Stimulated activated CD4-positive, alpha-beta T cell treated with anti-CD3 and anti-CD28 coated beads, TNF-alpha, amount 100 ng/mL, for 24 hours (primary cell): ENCODE results near the gene DEPDC5.
"Not testable (repeated sequence)": the region's sequence is repeated elsewhere in the genome, so short reads cannot be mapped to it uniquely, and the experiment has no call there.

ENCODE experiments used
- DNase-seq, 3 experiments: peaks; one replicate each; pipeline ENCODE4 v3.0.0-alpha.2; 2020; ENCODE audit warnings: low read depth in 3 of 3

DEPDC5 gene

DNA sequence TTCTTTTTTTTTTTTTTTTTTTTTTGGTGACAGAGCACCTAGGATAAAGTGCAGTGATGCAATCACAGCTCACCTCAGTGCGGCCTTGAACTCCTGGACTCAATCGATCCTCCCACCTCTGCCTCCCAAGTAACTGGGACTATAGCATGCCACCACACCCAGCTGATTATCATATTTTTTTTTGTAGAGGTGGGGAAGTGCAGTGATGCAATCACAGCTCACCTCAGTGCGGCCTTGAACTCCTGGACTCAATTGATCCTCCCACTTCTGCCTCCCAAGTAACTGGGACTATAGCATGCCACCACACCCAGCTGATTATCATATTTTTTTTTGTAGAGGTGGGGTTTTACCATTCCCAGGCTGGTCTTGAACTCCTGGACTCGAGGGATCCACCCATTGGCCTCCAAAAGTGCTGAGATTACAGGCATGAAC lies 61.6 kb downstream of the DEPDC5 start:
- not testable (repeated sequence) for DNase-seq

DNA sequence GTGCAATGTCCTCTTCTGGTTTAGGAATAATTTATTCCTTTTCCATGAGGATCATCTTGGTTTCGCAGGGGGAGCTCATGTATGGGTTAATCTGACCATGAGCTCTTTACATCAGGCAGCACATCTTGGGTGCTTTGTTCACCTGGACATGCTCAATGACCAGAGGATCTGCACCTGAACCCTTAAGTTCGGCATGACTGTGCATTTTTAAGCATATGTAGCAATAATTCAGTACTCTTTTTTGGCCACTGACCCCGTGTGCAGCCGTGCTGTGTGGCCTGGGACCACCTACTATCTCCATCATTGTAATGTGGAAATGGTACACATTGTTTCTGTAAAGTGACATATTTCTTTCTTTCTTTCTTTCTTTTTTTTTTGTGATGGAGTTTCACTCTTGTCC lies 62.9 kb downstream of the DEPDC5 start:
- DNase-seq, result no peak

DNA sequence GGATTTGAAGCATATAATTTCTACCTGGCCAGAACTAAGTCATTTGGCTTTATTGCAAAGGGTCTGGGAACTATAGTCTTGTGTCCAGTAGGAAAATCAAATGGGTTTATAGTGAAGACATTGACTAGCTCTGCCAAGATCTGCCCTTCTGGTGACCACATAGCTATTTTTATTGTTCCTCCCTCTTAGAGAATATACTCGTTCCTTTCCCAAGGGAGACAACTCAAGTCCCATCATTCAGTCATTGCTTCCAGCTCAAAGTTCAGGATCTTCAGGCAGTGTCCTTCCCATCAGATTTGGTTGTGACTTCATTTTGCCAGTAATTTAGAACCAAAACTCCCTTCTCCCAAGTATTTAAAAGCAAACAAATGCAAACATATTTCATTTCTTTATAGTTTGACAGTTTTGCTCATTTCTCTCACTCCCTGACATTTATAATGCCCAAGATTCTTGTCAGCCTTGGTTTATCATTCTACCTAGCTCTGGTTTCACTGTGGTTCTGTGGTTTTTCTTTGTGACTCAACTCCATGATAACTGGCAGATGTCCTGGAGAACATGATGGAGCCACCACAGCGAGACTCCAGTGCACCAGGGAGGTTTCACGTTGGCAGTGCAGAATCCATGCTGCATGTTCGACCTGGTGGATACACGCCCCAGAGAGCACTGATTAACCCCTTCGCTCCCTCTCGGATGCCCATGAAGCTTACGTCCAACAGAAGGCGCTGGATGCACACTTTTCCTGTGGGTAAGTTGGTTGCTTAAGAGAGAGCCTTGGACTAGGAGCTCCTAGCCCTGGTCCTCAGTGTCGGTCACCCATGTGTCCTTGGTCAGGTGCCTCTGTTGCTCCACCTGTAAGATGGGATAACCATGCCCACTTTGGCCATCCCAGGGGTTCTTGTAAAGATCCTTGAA lies 64.9 kb downstream of the DEPDC5 start:
- peak in 2 of 3 experiments; percentile 1 to 40 for DNase-seq

DNA sequence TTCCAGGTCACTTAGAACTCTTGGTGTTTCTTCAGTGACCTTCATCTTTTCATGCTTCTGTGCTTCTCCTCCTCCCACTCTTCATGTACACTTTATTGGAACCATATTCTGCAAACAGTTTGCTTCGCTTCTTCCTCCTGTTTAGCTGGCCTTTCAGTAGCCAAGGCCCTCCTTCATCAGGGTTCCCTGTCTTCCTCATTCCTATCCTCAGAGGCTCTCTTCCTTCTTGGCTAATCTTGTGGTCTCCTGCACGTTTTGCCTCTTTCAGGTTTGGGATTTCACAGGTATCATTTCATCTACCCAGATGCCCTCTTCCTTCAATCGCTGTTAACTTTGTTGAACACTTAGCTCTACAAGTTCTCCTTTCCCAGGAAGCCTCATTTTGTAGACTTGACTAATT lies 66.8 kb downstream of the DEPDC5 start:
- DNase-seq, result no peak

DNA sequence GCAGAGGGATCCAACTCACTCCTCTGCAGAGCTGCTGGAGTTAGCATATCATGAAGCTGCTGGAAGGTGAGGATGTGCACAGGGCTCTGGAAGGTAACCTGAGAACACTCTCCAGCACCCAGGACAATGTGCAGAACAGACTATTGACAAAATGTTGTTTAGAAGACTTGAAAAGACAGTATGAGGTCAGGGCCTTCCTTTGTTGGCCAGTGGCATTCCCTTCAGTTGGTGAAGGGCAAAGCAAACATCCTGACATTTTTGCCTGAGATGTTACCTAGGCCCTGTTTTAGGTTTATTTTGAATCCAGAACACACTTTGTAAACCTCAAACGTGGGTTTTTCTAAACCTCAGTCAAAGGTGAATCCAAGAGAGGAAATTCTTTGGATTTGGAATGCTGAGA lies 67.8 kb downstream of the DEPDC5 start:
- no peak for DNase-seq

DNA sequence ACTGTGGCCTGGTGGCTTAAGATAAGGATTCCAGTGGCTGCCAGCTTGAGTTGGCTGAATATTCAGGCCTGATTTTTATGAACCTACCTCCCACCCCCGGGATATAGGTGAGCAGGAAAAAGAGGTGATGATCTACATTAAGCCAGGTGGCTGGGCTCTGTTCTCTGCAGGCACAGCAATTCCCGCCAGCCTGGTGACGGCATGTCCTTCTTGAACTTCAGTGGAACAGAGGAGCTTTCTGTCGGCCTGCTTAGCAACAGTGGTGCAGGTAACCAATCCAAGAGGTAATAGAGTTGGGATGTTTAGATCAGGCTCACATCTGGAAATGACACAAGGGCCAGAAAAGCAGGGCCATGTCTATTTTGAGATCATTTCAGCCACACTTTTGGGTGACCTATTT lies 68.7 kb downstream of the DEPDC5 start:
- no peak for DNase-seq

DNA sequence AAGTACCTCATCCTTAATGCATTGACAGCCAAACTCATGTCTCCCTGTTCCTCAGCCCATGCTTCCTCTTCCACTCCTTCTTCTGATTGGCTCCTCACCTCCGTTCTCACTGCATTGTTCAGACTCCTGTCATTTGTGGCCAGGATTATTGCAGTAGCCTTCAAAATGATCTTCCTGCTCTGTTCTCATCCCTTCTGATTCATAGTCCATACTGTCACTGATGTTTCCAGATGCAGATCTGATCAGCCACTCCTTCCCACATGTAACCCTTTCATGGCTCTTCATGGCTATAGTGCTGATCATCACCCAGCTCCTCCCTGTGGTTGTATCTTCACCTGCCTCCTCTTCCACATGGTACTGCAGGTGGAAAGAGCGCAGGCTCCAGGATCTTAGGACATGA lies 71.7 kb downstream of the DEPDC5 start:
- DNase-seq, result no peak

DNA sequence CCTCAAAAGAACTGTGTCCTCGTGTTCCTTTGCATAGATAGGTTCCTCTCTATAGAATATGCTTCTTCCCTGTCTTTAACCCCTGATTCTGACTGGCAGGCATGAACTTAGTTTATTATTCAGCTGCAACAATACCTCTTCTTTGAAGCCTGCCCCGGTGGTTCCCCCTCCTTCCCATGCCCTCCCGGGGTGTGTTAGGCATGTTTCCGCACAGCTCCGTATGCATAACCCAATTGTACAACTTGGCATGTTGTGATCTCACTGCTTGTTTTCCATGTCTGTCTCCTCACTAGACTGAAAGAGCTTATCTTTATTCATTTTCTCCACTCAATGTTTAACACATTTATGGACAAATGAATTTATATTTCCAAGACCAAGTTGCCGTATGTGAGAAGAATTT lies 72.6 kb downstream of the DEPDC5 start:
- no peak for DNase-seq

DNA sequence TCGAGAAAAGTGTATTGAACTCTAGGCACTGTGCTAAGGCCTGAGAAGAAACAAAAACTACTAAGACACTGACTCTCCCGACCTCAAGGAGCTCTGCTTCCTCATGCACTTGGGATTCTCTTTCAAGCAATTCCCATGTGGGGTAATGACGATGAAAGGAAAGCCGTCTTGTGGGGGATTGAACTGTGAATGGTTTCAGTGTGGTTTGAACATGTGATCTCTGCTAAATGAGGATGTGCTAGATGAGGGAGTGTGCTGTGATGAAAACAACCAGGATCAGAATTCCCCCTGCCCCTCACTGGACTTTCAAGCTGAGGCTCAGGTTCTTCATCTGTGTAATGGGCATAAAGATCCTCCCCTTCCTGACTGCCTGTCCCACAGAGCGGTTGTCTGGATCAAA lies 74.9 kb downstream of the DEPDC5 start:
- DNase-seq, result no peak

DNA sequence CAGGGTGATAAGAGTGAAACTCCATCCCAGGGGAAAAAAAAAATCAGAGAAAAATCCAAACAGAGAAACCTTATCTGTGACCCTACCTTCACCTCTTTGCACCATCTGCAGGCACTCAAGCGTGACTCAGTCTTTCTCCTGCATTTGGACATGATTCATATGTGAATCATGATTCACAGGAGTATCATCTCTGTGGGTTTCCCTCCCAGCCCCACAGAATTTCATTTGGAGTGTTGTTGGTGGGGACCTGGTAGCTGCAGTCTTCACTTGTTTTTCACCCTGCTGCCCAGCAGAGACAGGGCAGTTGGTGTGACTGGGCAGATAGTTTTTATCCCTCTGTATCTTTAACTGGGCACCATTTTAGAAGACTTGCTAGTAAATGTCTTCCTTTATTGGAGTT lies 75.7 kb downstream of the DEPDC5 start:
- DNase-seq, result peak; percentile 13 to 53 (median 48)

DNA sequence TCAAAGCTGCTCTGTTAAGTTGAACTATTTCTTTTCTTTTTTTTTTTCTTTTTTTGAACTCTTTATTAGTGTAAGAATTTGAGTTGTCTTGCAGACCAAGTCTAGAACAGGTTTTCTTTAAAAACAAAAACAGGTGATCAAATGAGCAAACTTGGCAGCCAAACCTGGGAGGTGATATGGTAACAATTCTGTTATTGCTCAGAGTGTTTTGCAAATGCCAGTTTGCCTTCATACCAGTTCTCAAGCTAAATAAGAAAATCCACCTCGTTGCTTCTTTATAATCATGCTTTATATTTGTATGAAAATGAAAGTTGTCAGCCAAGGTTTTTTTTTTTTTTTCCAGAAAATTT lies 76.9 kb downstream of the DEPDC5 start:
- no peak for DNase-seq

DNA sequence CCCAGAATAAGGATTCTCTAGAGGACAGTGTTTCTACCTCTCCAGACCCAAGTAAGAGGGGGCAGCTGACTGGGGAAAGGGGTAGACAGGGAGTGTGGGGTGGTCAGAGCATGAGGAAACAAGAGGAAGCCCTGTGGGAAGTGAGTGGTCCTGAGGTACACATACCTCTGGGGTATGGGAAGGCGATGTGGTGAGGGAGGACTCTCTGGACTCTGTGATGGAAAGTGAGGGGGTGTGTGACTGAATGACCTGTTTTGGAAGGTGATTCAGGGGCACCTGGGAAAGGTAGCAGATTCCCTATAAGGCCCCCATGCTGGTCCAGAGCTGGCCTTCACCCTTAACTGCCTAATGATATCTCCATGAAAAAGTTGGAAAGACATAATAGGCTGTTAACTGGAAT lies 80.1 kb downstream of the DEPDC5 start:
- no peak for DNase-seq

DNA sequence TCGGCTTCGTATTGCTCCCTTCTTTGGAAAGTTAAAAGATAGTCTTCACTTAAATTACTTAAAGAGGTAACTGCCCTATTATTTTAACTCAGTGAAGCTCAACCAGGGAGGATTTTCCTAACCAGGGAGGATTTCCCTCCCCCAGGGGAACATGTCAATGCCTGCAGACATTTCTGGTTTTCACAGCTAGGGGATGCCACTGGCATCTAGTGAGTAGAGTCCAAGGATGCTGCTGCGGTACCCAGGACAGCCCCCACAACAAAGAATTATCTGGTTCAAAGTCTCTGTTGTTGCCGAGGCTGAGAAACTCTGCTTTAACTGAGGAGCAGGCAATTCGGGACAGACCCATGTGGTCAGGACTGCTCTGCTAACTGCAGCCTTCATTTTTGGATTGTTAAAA lies 82.2 kb downstream of the DEPDC5 start:
- no peak for DNase-seq

DNA sequence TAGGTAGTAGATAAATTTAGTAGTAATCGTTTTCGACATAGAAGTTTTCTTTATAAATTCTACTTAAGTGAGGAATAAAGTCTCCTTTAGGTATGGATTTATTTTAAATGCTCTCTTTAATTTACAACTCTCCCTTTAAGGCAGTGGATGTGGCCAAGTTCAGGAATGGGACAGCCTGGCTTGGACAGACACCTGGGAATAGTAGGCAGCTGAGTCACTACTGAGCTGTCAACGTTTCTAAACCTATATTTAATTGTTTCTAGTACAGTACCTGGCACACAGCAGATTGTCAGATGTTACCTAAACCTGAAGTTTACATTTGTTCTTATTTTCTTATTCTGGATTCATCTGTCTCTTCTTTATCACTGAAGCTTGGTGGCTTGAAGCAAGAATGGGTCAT lies 85.1 kb downstream of the DEPDC5 start:
- no peak for DNase-seq

DNA sequence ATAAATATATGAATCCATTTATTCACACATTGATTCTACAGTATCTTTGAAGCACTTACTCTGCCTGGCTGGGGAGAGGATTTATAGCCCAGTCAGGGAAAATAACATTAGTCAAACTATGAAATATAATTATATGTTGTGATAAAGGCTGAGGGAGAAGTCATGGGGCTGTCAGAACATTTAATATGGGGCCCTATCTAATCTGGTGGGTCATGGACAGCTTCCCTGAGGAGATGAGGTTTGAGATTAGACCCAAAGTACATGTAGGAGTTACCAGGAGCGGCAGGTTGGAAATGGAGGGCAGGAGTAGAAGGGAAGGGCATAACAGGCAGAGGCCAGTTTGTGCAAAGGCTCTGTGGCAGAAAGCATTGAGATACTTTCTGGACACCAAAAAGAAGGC lies 86.2 kb downstream of the DEPDC5 start:
- DNase-seq, result no peak

DNA sequence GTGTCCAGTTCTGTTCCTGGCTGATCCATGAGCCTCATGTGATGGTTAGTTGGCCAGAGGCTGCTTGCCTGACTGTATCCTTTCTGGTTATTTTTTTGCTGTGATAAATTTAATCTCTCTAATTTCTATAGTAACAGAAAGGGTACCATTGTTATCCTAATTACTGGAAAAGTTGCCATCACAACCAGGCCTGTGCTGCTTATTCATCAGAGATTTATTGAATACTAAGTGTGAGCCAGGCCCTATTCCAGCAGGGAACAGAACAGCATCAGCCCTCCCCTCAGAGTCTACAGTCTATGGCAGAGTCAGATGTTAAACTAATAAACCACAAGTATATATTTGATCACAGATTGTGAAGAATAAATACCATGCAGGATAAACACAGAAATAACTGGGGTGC lies 86.8 kb downstream of the DEPDC5 start:
- DNase-seq, result no peak

DNA sequence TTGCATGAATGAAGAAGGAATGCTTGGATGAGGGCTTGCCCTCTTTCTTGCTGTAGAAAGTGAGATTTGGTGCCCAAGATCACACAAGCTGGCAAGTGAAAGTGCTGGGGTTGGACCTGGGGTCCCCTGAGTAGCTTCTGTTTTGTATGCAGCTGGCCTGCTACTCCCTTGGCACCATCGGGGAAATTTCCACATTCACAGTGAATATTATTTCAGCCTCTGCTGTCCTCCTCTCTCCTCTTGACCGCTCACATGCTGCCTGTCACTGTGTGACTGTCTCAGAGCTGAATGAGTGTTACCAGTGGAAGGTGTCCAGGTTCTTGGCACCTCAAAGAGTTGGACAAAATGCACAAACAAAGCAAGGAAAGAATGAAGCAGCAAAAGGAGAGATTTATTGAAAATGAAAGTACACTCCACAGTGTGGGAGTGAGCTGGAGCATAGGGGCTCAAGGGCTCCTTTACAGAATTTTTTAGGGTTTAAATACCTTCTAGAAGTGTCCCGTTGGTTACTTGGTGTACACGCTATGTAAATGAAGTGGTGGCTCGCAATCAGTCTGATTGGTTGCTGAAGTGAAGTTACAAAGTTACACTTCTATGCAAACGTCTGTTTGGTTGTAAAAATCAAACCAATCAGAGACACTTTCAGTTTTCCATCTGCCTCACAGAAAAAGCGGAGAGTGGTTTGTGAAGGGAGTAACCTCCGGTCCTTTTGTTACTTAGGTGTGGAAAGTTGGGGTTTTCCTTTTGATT lies 87.4 kb downstream of the DEPDC5 start:
- DNase-seq, result no peak

DNA sequence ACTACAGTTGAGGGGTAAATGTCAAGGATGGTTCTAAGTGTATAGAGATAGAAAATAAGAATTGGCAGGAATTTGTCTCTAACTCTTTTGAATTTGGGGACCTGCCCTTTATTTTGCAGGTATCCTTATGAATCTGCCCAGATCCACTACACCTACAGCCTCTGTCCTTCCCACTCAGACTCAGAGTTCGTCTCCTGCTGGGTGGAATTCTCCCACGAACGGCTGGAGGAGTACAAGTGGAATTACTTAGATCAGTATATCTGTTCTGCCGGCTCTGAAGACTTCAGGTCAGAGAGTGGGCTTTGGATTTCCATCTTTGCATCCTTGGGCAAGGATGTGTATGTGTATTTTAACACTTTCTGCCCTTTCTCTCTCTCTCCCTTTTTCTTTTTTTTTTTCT lies 89.7 kb downstream of the DEPDC5 start:
- no peak for DNase-seq

DNA sequence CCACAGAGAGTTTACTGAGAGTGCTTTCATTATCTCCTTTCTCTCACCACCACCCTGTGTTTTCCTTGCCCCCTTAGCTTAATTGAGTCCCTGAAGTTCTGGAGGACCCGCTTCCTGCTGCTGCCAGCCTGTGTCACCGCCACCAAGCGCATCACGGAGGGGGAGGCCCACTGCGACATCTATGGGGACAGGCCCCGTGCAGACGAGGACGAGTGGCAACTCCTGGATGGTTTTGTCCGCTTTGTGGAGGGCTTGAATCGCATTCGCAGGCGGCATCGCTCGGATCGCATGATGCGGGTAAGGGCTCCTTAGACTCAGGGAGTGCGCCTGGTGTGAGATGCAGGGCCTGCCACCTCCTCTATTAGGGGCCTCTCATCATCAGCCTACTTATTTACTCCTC lies 91.1 kb downstream of the DEPDC5 start:
- no peak for DNase-seq

DNA sequence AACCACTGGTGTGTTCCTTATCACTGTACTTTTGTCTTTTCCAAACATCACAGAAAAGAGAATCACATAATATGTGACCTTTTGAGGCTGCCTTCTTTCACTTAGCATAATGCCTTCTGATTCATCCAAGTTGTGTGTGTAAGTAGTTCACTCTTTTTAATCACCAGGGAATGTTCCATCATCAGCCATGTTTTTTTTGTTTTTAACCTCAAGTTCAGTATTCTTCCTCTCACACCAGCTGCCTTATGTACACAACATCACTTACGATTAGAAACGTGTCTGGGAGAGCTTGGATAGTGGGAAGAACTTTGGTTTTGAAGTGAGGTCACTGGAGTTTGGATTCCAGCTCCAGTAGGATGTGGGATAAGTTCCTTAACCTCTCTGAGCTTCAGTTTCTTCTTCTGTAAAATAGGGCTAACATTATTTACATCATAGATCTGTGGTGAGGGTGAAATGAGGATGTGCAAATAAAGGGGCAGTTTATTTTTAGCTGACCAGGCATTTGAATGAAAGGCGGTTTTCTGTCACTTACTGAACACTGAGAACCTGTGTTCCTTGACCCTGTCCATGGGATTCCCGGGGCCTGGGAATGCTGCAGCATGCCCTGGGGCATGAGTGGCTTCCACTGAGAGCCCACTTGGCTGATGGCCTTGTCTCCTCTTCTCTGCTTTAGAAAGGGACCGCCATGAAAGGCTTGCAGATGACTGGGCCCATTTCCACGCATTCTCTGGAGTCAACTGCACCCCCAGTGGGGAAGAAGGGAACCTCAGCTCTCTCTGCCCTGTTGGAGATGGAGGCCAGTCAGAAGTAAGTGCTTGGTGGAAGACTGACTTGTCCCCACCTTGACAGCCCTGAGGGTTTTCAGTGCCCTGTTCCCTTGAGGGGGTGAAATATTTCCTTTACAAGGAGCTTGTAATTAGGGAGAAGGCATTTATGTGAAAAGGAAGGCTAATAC lies 92.6 kb downstream of the DEPDC5 start:
- no peak for DNase-seq

DNA sequence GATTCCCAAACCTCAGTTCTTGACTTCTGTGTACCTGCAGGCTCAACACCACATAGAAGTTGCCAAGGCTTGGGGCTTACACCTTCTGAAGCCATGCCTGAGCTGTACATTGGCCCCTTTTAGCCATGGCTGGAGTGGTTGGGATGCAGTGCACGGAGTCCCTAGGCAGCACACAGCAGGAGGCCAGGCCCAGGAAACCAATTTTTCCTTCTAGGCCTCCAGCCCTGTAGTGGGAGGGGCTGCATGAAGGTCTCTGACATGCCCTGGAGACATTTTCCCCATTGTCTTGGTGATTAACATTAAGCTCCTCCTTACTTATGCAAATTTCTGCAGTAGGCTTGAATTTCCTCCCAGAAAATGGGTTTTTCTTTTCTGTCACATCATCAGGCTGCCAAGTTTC lies 94.6 kb downstream of the DEPDC5 start:
- DNase-seq, result no peak

DNA sequence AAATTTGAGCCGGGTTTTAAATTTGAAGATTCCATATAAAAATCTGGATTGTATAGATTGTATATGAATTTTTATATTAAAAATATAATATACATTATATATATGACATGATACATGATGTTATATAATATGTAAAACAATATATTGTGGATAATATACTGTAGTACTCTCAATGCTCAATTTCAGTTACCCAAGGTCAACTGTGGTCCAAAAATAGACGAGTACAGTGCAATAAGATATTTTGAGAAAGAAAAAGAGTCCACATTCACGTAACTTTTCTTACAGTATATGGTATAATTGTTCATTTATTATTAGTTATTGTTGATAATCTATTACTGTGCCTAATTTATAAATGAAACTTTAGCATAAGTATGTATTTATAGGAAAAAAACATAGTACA lies 96.3 kb downstream of the DEPDC5 start:
- DNase-seq, result no peak
